ENCODE data around the gene ASAP2. TPM values are rescaled to one million over a fixed set of nuclear protein-coding genes. Genes with fewer than 3 reads are reported as not detected.

Gene ASAP2
- total RNA-seq, 2 experiments from 2014 or later = not detected

DNA sequence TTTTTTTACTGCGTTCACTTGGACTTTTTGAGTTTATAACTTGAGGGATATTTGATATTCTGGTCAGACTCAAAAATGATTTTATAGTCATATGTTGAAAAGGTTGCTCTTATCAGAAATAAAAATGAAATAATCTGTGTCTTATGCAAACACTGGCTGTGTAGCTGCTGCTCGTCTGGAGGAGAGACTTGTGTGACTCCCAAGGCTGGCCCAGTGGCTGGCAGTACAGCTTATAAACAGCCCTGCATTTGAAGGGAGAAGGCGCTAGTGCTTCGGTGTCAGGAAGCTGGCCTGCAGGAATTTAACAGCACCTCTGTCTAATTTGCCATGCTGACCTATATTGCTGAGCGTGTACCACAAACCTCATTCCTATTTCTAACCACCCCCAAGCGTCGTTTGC, 74.5 kb downstream of the ASAP2 start:
- H3K36me3 Mint-ChIP-seq = no peaks in the 10 kb centered on the region
- no peak overlapping the region for H3K27ac Mint-ChIP-seq
- ATAC-seq (ENCODE audit: low read depth) = no peak
- H3K27me3 Mint-ChIP-seq = peaks cover 8% of the 10 kb centered on the region
- H3K4me3 Mint-ChIP-seq = no peak overlapping the region
- POLR2A ChIA-PET = no interaction called here
- no peak for DNase-seq
- no peaks in the 10 kb centered on the region for H3K9me3 Mint-ChIP-seq
- no peaks in the 10 kb centered on the region for H3K4me1 Mint-ChIP-seq

DNA sequence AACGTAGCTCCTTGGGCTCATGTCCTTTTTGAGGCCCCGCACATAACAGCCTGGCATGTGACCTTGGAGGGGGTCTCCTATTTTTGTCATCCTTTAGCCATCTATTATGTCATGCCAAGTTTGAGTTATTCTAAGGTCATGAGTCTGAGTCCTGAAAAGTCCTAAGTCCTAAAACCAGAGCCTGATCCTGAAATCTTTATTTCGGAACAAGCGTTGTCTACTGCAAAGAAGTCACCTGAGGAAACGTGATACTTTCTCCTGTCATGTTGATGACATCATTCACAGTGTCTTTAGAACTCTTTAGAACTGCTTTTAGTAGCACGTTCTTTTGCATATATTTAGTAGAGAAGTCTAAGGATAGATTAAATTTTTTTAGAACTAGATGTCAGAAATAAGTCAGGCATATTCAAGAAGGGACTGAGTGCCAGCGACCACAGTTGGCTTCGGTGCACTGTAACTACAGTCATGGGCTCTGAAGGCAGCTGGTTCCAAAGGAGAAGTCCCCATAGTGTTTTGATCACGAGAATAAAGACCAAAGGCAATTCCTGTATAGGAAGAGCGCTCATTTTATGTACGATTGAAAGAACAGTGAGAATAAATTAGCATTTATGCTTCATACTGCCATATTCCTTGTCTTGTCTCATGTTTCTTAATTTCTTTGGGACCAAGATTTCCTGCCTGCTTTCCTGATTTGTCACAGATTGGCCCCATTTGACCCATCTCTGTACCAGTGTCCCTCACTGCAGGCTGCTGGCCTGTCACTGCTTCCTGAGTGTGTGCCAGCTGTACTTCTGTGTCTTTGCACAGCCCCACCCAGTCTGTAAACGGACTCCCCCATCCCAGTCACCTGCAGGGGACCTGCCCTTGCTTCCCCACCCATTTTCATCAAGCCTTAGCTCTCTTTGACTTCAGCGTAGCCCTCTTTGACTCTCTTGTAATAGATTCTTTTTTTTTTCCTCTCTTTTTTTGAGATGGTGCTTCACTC, 75.8 kb downstream of the ASAP2 start:
- DNase-seq = no peak
- H3K36me3 Mint-ChIP-seq = no peaks in the 10 kb centered on the region
- H3K9me3 Mint-ChIP-seq = no peaks in the 10 kb centered on the region
- POLR2A ChIA-PET = no interaction called here
- H3K4me3 Mint-ChIP-seq = no peak overlapping the region
- no peak for ATAC-seq (ENCODE audit: low read depth)
- H3K4me1 Mint-ChIP-seq = no peaks in the 10 kb centered on the region
- peaks cover 5% of the 10 kb centered on the region for H3K27me3 Mint-ChIP-seq
- H3K27ac Mint-ChIP-seq = no peak overlapping the region

DNA sequence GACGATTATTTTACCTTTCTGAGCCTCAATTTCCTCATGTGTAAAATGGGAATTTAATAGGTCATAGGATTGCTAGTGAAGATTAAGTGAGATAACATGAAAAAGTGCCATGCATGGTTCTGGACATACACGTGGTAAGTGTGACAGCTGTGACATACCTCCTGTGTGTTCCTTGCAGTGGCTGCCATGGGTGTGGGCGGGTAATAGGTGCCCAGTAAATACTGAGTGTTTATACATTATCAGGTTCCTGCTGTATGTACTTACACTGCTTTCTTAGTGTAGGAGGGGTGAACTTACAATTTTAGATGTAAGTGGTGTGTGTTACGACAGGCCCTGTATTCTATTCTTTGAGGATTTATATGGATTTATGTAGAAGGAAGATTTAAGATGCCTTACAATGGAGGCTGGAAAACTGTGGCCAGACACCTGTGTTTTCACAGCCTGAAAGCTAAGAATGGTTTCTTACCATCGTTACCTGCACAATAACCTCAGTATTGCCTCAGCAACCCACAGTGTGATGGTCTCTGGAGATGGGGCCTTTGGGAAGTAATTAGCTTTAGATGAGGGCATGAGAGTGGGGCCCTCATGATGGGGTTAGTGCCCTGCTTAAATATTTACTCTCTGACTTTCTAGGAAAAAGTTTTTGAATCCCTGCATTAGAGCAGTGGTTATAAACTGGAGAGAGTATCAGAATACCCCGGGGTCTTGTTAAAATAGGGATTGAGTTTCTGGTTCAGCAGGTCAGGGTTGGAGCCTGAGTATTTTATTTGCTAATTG, 78.1 kb downstream of the ASAP2 start:
- Mint-ChIP-seq H3K9me3 (no peaks in the 10 kb centered on the region), H3K4me3 (no peak overlapping the region), H3K27ac (no peak overlapping the region), H3K36me3 (no peaks in the 10 kb centered on the region), H3K27me3 (peaks cover 3% of the 10 kb centered on the region), H3K4me1 (no peaks in the 10 kb centered on the region)
- ATAC-seq (ENCODE audit: low read depth) (no peak), DNase-seq (no peak)
- POLR2A ChIA-PET = no interaction called here

DNA sequence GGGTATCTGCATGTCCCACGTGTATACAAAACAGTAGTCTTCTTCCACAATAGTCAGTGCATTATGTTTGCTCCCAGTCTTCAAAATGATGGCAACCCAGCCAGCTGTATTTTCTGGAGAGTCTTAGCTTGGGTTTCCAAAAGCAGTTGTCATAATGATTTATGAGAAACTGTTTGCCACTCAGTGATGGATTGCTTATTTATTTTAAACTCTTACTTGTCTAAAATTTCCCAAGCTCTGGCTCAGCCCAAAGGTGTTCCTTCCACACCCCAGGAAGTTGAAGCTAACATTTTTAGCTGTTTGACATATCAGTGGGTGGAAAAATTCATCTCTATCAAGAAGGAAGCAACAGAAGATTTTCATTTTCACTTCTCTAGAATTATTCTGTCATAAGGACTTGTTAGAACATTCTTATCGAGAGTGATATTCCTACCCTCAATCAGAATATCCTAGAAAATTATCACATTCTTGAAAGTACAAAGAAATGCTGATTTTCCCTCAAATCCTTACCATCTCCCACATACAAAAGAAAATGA, 78.8 kb downstream of the ASAP2 start:
- DNase-seq (no peak), ATAC-seq (ENCODE audit: low read depth) (no peak)
- Mint-ChIP-seq H3K4me1 (no peaks in the 10 kb centered on the region), H3K36me3 (no peaks in the 10 kb centered on the region), H3K4me3 (no peak overlapping the region), H3K9me3 (no peaks in the 10 kb centered on the region), H3K27me3 (peaks cover 3% of the 10 kb centered on the region), H3K27ac (no peak overlapping the region)
- POLR2A ChIA-PET = no interaction called here

DNA sequence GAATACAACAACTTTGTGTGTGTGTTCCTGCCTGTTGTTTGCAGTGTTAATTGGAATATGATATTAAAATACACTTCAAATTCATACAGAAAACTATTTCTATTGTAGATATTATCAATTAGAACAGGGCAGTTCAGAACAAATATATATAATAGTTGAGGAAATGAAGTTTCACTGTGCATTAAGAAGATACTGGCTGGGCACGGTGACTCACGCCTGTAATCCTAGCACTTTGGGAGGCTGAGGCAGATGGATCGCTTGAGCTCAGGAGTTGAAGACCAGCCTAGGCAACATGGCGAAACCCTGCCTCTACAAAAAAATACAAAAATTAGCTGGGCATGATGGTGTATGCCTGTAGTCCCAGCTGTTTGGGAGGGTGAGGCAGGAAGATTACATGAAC, 79.3 kb downstream of the ASAP2 start:
- no peaks in the 10 kb centered on the region for H3K4me1 Mint-ChIP-seq
- DNase-seq = no peak
- no peaks in the 10 kb centered on the region for H3K36me3 Mint-ChIP-seq
- no peak overlapping the region for H3K4me3 Mint-ChIP-seq
- peaks cover 3% of the 10 kb centered on the region for H3K27me3 Mint-ChIP-seq
- ATAC-seq (ENCODE audit: low read depth) = no peak
- no peaks in the 10 kb centered on the region for H3K9me3 Mint-ChIP-seq
- POLR2A ChIA-PET = no interaction called here
- no peak overlapping the region for H3K27ac Mint-ChIP-seq

DNA sequence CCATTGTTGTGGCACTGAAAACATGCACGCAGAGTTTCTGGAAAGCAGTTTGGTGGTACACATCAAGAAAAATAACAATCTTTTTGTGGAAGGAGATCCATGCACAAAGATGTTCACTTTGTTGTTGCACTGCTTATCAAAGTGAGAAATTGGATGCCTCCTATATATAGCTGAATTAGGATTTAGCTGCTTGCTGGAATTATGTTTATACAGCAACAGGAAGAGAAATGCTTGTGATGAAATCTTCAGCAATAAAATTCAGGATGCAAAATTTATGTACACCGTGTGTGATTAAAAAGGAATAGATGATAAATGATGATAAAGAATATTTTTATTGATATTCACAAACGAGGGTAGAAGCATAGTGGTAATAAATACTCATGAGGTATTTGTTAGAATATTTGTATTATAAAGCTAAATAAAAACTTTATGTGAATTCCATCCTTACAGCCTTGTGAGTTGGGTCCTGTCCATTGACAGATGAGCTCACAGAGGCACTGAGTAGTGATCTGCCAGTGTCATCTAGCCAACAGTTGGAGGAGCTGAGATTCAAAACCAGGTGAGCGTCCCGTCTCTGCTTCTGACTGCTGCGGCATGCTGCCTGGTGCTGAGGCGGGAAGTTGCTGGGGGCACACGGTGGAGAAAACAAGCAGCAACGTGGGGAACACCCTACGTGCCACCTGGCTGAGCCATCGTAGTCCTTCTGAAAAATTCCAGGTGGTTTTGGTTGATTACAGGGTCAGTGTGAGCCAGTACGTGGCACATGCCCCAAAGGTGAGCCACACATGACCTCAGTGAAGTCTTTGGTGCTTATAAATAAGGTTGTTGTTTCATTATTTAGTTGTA, 80.2 kb downstream of the ASAP2 start:
- peaks cover 3% of the 10 kb centered on the region for H3K27me3 Mint-ChIP-seq
- no peak overlapping the region for H3K4me3 Mint-ChIP-seq
- H3K36me3 Mint-ChIP-seq = no peaks in the 10 kb centered on the region
- POLR2A ChIA-PET = no interaction called here
- no peak overlapping the region for H3K27ac Mint-ChIP-seq
- ATAC-seq (ENCODE audit: low read depth) = no peak
- DNase-seq = no peak
- no peaks in the 10 kb centered on the region for H3K4me1 Mint-ChIP-seq
- no peaks in the 10 kb centered on the region for H3K9me3 Mint-ChIP-seq

DNA sequence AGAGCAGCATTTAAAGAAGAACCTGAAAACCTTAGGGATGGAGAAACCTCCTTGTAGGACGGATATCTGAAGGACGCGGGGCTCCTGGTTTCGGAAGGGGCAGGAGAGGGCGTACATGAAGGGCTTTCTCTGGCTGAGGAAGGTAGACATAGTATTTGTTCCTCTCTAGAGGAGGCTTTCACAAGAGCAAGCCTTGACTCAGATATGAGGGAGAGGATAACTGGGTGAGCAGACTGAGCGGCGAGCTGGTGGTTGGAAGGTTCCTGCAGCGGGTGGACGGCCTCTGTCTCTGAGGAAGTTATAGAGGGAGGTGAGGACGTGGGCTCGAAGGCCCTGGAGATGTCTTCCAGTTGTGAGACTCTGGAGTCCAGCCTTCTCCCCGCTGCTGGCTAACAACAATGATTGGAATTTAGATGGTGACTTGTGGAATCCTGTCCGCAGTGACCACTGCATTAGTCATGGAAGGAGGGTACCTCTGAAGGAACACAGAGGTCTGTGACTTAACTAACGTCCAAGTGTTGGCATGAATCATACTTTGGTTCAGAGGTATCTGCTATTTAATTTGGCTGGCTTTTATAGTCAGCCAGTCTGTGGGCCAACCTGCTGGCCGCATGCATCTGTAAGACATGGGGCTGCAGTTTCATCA, 80.9 kb downstream of the ASAP2 start:
- ATAC-seq (ENCODE audit: low read depth) = no peak
- DNase-seq = no peak
- POLR2A ChIA-PET = interaction anchor here (0.5 kb wide), 1 partner anchor 66 kb away, joined by 3 read pairs; no protein-coding TSS in a partner anchor
- Mint-ChIP-seq H3K36me3 (no peaks in the 10 kb centered on the region), H3K9me3 (no peaks in the 10 kb centered on the region), H3K4me3 (no peak overlapping the region), H3K4me1 (no peaks in the 10 kb centered on the region), H3K27me3 (peaks cover 3% of the 10 kb centered on the region), H3K27ac (no peak overlapping the region)

DNA sequence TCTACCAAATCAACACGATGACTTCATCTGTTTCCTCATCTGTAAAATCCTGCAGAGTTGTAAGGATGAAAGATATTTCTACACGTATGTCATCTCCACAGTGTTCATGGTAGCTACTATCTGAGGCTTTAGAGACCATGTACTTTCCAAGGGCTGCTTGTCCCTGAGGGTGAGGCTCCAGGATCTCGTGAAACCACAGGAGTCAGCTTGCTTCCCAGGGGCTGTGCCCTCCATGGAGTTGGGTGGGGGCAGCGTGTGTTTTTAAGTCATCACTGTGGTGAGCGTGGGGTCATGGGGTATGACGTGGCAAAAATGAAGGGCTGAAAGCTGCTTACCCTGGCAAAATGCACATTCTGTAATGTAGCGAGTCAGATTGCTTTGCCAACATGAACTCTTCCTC, 81.6 kb downstream of the ASAP2 start:
- no peak for DNase-seq
- no peaks in the 10 kb centered on the region for H3K27me3 Mint-ChIP-seq
- no peak for ATAC-seq (ENCODE audit: low read depth)
- no peaks in the 10 kb centered on the region for H3K36me3 Mint-ChIP-seq
- H3K9me3 Mint-ChIP-seq = no peaks in the 10 kb centered on the region
- POLR2A ChIA-PET = no interaction called here
- no peak overlapping the region for H3K4me3 Mint-ChIP-seq
- no peaks in the 10 kb centered on the region for H3K4me1 Mint-ChIP-seq
- no peak overlapping the region for H3K27ac Mint-ChIP-seq

DNA sequence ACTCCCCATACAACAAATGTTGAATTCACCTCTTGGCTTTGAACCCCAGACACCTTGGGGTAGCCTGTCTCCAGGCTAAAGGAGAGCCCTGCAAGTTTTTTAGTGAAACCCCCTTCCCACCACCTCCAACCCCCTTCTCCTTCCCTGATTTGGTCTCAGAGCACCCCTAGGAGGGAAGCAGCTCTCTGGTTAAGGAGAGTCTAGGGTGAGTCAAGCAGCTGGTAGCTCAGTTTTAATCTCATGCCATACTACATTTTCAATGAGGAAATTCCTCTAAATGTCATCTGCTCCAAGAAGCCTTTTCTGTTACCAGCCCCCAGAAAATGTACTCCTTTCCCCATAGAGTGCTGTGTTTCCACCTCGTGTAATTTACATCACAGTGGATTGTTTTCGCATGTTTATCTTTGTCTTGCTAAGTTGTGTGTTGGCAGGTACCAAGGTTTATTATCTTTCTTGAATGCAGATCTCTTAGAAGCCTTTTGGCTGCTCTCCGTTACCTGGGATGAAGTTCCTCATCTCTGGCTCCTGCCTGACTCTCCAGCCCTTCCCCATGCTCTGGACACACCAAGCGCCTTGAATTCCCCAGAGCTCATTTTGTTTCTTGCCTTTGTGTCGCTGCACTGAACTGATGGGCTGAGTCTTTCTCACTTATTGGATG, 82.2 kb downstream of the ASAP2 start:
- Mint-ChIP-seq H3K27ac (no peak overlapping the region), H3K9me3 (no peaks in the 10 kb centered on the region), H3K27me3 (no peaks in the 10 kb centered on the region), H3K4me3 (no peak overlapping the region), H3K4me1 (no peaks in the 10 kb centered on the region), H3K36me3 (no peaks in the 10 kb centered on the region)
- POLR2A ChIA-PET = no interaction called here
- no peak for DNase-seq
- ATAC-seq (ENCODE audit: low read depth) = no peak

DNA sequence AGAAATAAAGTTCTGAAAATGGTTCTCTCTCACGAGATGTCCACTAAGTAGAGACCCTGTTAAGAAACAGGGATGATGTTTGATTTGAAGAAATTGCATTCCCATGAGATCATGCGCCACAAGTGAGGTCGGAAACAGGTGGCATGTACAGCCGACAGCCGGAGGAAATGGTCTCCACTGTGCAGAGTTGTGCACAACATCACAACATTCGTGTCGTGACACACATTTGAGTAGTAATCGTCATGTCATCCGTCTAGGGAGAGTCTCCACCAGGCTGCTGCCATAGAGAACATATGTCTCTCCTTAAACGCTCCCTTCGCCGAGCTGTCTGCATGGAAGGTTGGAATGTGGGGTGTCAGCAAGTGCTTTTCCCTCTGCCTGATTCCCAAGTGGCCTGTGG, 84.7 kb downstream of the ASAP2 start:
- Mint-ChIP-seq H3K9me3 (no peaks in the 10 kb centered on the region), H3K4me3 (no peak overlapping the region), H3K36me3 (no peaks in the 10 kb centered on the region), H3K4me1 (no peaks in the 10 kb centered on the region), H3K27ac (no peak overlapping the region), H3K27me3 (no peaks in the 10 kb centered on the region)
- DNase-seq = no peak
- ATAC-seq (ENCODE audit: low read depth) = no peak
- POLR2A ChIA-PET = no interaction called here

DNA sequence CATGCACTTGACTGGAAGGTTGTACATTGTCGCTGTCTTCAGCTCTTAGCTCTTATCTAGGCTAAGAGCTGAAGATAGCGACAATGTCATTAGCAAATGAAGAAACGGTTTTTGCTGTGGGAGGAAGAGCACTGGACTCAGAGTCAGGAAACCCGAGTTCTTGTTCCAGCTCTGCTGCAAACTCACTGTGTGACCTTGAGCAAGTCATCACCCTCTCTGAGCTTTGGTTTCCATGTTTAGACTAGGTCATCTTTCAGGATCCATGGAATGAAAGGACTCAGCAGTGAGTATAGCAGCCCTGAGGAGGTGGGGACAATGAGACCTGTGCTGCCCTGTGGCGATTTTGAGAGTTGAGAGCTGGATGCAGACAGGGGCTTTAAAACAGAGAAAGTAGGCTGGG, 85.3 kb downstream of the ASAP2 start:
- H3K4me3 Mint-ChIP-seq = no peak overlapping the region
- ATAC-seq (ENCODE audit: low read depth) (no peak), DNase-seq (no peak)
- H3K36me3 Mint-ChIP-seq = no peaks in the 10 kb centered on the region
- peaks cover 1% of the 10 kb centered on the region for H3K27me3 Mint-ChIP-seq
- no peak overlapping the region for H3K27ac Mint-ChIP-seq
- POLR2A ChIA-PET = no interaction called here
- no peaks in the 10 kb centered on the region for H3K4me1 Mint-ChIP-seq
- no peaks in the 10 kb centered on the region for H3K9me3 Mint-ChIP-seq

DNA sequence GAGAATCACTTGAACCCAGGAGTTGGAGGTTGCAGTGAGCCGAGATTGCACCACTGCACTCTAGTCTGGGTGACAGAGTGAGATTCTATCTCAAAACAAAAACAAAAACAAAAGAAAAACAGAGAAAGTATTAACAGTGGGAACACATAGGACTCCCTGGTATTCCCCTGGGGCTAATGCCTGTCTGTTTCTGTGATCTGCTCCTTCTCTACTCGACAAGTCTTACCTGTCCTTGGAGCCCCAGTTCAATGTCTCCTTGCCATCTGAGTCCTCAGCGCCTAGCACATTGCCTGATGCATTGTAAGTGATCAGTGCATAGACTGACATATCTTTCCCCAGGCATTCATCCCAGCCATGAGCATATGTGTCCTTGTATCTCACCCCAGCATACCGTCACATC, 85.8 kb downstream of the ASAP2 start:
- Mint-ChIP-seq H3K36me3 (no peaks in the 10 kb centered on the region), H3K27ac (no peak overlapping the region), H3K4me3 (no peak overlapping the region), H3K9me3 (no peaks in the 10 kb centered on the region), H3K4me1 (no peaks in the 10 kb centered on the region), H3K27me3 (peaks cover 2% of the 10 kb centered on the region)
- no peak for DNase-seq
- POLR2A ChIA-PET = no interaction called here
- no peak for ATAC-seq (ENCODE audit: low read depth)
